Activated naive CD4-positive, alpha-beta T cell treated with anti-CD3 and anti-CD28 coated beads for 36 hours (primary cell): ENCODE measurements around the gene NEURL1. TPM values are rescaled to one million over a fixed set of nuclear protein-coding genes. Genes with fewer than 3 reads are reported as not detected.
A peak's percentile ranks its signal among the peaks of the same experiment; 100 is the strongest.

Source experiments
- CTCF ChIA-PET: fragments of 350-600 bp; sonication (Branson Sonifier 250); formaldehyde crosslinking; loops from one replicate; lab custom pipeline; 2021; ENCODE audit warnings: antibody characterized with exemption; lab: Charles Lee
- DNase-seq: peaks from one replicate; pipeline ENCODE4 v3.0.0-alpha.2; 2020
- H3K27ac Mint-ChIP-seq: one replicate; pipeline ENCODE4 v1.8.0; 2021; ENCODE audit warnings: mild to moderate bottlenecking, mixed read lengths
- H3K27me3 Mint-ChIP-seq: one replicate; pipeline ENCODE4 v1.8.0; 2021; ENCODE audit warnings: low read depth, mixed read lengths
- H3K36me3 Mint-ChIP-seq: one replicate; pipeline ENCODE4 v1.8.0; 2021; ENCODE audit warnings: low read depth, mixed read lengths
- H3K4me1 Mint-ChIP-seq: one replicate; pipeline ENCODE4 v1.8.0; 2021; ENCODE audit warnings: low read depth, mixed read lengths
- H3K4me3 Mint-ChIP-seq: one replicate; pipeline ENCODE4 v1.8.0; 2021; ENCODE audit warnings: mild to moderate bottlenecking, moderate library complexity, mixed read lengths
- H3K9me3 Mint-ChIP-seq: one replicate; pipeline ENCODE4 v1.8.0; 2021; ENCODE audit warnings: mixed read lengths
- intact Hi-C: fragments of 100-400 bp; cut with micrococcal nuclease; formaldehyde crosslinking; loops from one replicate; pipeline ENCODE4 v1.15.1; 2023
- total RNA-seq, 2 experiments: library from RNA; stranded (reverse); gene quantifications; one replicate each; pipeline ENCODE4 v1.2.3, GENCODE V29; 2021

The NEURL1 gene
- total RNA-seq, 2 experiments from 2014 or later: 1.3 to 1.6 TPM

DNA sequence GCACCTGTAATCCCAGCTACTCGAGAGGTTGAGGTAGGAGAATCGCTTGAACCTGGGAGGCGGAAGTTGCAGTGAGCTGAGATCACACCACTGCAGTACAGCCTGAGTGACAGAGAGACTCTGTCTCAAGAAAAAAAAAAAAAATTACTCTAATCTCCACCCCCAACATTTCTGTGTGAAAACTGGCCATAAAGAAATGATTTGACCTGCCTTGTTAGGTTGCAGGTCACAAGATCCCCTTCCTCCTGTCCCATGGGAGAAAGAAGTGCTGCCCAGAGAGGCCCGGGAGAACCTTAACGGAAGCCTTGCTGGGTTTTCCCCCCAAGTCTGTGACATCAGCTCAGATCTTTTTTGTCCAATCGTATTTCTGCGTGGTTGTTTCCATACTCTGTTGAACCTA, 26.1 kb upstream of the NEURL1 start:
- no peaks in the 10 kb centered on the region for H3K9me3 Mint-ChIP-seq
- no peak for DNase-seq
- H3K27ac Mint-ChIP-seq: no peak overlapping the region
- H3K4me1 Mint-ChIP-seq: peaks cover 16% of the 10 kb centered on the region
- intact Hi-C loops: no loop called here
- no peak overlapping the region for H3K4me3 Mint-ChIP-seq
- no peaks in the 10 kb centered on the region for H3K36me3 Mint-ChIP-seq
- CTCF ChIA-PET: interaction anchor here (1.0 kb wide), 1 partner anchor 53 kb away, joined by 3 read pairs; no protein-coding TSS in a partner anchor
- H3K27me3 Mint-ChIP-seq: no peaks in the 10 kb centered on the region

DNA sequence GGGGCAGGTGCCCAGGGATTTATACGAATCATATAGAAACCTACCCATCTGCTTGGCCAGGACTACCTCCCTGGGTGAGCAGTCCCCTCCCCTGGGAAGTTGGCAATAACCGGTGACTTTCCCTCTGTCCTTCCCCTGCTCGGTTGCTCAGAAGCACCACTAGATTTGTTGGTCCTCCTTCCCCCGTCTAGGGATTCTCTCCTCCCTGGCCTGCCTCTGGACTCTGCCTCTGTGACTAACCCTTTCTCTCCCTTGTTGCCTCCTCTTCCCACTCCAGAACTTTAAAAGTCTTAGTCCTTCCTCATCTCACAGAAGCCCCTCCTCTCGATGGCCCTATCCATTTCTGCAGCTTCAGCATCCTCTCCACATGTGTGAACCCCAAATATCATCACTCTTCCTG, 24.3 kb upstream of the NEURL1 start:
- Mint-ChIP-seq H3K4me1 (peaks cover 16% of the 10 kb centered on the region), H3K27ac (no peak overlapping the region), H3K27me3 (no peaks in the 10 kb centered on the region), H3K36me3 (no peaks in the 10 kb centered on the region), H3K4me3 (no peak overlapping the region), H3K9me3 (no peaks in the 10 kb centered on the region)
- CTCF ChIA-PET: no interaction called here
- intact Hi-C loops: no loop called here
- no peak for DNase-seq

GRCh38 chr10:103470761-103471653, 22.5 kb upstream of the NEURL1 start:
- H3K4me1 Mint-ChIP-seq: peaks cover 16% of the 10 kb centered on the region
- peak; percentile 76 for DNase-seq
- peak overlapping the region; percentile 13 for H3K27ac Mint-ChIP-seq
- no peaks in the 10 kb centered on the region for H3K36me3 Mint-ChIP-seq
- H3K27me3 Mint-ChIP-seq: no peaks in the 10 kb centered on the region
- intact Hi-C loops: loop anchor here (1.0 kb wide), 1 partner anchor 19 kb away; the partner anchor contains the start of gene CALHM2
- no peaks in the 10 kb centered on the region for H3K9me3 Mint-ChIP-seq
- CTCF ChIA-PET: interaction anchor here (0.5 kb wide), 1 partner anchor 98 kb away, joined by 4 read pairs; no protein-coding TSS in a partner anchor
- no peak overlapping the region for H3K4me3 Mint-ChIP-seq

- DNase-seq: no peak
- Mint-ChIP-seq H3K4me1 (peaks cover 16% of the 10 kb centered on the region), H3K27ac (no peak overlapping the region), H3K36me3 (no peaks in the 10 kb centered on the region), H3K4me3 (no peak overlapping the region), H3K27me3 (no peaks in the 10 kb centered on the region), H3K9me3 (no peaks in the 10 kb centered on the region)
- intact Hi-C loops: no loop called here
- CTCF ChIA-PET: interaction anchor here (1.1 to 1.5 kb wide), 3 partner anchors 11 to 71 kb away, joined by 3 to 7 read pairs (median 3); no protein-coding TSS in a partner anchor
These were observed 21.5 kb upstream of the NEURL1 start for GRCh38 chr10:103472005-103472404.

DNA sequence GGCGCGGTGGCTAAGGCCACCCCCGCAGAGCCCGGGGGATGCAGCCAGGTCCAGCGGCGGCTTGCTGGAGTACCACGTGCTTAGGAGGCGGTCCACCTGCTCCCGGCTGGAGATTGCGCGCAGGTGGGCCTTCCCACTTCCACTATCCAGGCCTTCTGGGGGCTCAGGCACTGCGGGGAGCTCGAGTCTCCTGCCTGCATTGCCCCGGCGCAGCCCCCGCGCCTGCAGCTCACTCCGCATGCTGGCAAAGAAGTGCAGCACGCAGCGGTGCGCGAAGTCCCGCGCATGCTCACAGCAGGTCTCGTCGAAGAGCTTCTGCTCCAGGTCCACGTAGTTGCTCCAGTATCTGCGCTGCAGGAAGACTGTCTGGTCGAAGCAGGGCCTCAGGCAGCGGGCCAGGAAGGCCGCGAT, 20.2 kb upstream of the NEURL1 start:
- CTCF ChIA-PET: interaction anchor here (1.1 to 1.5 kb wide), 3 partner anchors 10 to 69 kb away, joined by 3 to 7 read pairs (median 3); no protein-coding TSS in a partner anchor
- peaks cover 16% of the 10 kb centered on the region for H3K4me1 Mint-ChIP-seq
- intact Hi-C loops: no loop called here
- no peaks in the 10 kb centered on the region for H3K9me3 Mint-ChIP-seq
- no peaks in the 10 kb centered on the region for H3K36me3 Mint-ChIP-seq
- H3K27ac Mint-ChIP-seq: no peak overlapping the region
- H3K27me3 Mint-ChIP-seq: no peaks in the 10 kb centered on the region
- no peak for DNase-seq
- no peak overlapping the region for H3K4me3 Mint-ChIP-seq

DNA sequence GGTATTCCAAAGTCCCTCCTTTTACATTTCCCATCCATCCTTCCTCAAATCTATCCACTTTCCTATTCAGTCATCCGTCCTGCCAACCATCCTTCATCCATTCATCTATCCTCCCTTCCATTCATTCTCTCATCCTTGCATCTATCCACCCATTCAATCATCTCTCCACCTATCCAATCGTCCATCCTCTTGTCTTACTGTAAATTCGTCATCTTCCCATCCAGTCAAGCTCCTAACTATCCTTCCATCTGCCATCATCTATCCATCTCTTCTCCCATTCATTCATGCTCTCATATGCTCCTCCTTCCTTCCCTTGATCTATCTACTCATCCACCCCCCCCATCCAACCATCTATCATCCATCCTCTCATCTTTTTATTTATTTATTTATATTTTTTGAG, 19.4 kb upstream of the NEURL1 start:
- no peaks in the 10 kb centered on the region for H3K9me3 Mint-ChIP-seq
- peaks cover 16% of the 10 kb centered on the region for H3K4me1 Mint-ChIP-seq
- no peak overlapping the region for H3K4me3 Mint-ChIP-seq
- H3K36me3 Mint-ChIP-seq: no peaks in the 10 kb centered on the region
- DNase-seq: no peak
- no peaks in the 10 kb centered on the region for H3K27me3 Mint-ChIP-seq
- intact Hi-C loops: no loop called here
- H3K27ac Mint-ChIP-seq: no peak overlapping the region
- CTCF ChIA-PET: interaction anchor here (2.1 kb wide), 1 partner anchor 12 kb away, joined by 12 read pairs; no protein-coding TSS in a partner anchor

DNA sequence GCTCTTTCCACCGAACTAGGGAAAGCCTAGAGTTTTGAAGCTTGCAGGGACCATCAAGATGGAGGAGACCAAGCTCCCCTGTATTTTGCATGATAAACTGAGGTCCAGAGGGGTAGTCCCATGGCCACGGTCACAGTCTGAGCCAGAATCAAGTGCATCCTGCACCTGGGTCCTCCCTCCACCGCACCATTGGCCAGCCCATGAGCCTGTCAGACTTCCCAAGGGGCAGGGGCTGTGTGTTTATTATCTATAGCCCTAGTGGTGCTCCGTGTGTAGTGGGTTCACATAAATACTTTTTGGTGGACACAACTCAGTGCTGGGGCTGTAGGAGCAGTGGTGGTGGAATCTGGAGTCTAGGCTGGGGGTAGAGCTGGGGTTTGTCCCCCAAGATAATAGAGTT, 18.1 kb upstream of the NEURL1 start:
- Mint-ChIP-seq H3K36me3 (no peaks in the 10 kb centered on the region), H3K27ac (no peak overlapping the region), H3K9me3 (no peaks in the 10 kb centered on the region), H3K27me3 (no peaks in the 10 kb centered on the region), H3K4me3 (no peak overlapping the region), H3K4me1 (peaks cover 16% of the 10 kb centered on the region)
- intact Hi-C loops: no loop called here
- CTCF ChIA-PET: interaction anchor here (0.8 to 2.1 kb wide), 5 partner anchors 10 to 120 kb away, joined by 3 to 12 read pairs (median 3); partner anchors contain the start of gene NEURL1
- no peak for DNase-seq

DNA sequence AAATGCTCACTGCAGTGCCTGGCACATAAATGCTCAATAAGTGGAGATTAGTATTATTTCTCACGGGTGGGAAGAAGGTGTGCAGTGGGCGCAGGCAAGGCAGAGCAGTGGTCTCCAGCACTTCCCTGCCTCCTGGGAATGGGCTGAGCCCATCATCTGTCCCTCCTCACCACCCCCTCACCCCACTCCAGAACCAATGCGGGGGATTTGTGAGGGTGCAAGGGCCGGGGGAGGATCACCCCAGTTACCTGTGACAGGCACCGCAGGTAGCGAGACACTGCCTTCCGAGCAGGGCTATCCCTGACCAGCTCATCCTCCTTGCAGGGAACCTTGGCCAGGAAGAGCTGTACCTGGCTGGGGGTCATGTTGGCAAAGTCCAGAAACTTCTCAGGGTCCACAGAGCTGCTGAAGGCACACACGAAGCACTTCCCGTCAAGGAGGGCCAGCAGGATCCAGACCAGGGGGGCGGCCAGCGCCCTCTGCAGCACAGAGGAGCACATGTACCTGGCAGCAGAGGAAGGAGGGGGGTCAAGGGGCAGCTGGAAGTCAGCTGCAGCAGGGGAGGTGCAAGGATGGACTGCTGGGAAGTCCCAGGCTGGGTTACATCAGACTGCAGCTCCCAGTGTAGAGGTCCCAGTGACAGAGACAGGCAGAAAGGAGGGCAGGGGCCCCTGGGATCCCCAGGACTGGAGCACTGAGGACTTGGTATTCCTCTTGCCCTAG, 17.3 kb upstream of the NEURL1 start:
- no peak overlapping the region for H3K27ac Mint-ChIP-seq
- no peaks in the 10 kb centered on the region for H3K36me3 Mint-ChIP-seq
- no peaks in the 10 kb centered on the region for H3K9me3 Mint-ChIP-seq
- CTCF ChIA-PET: interaction anchor here (0.6 to 2.1 kb wide), 5 partner anchors 10 to 600 kb away, joined by 3 to 12 read pairs (median 4); partner anchors contain the start of gene CALHM2
- no peaks in the 10 kb centered on the region for H3K27me3 Mint-ChIP-seq
- intact Hi-C loops: no loop called here
- DNase-seq: peak; percentile 42
- H3K4me3 Mint-ChIP-seq: no peak overlapping the region
- peaks cover 9% of the 10 kb centered on the region for H3K4me1 Mint-ChIP-seq

DNA sequence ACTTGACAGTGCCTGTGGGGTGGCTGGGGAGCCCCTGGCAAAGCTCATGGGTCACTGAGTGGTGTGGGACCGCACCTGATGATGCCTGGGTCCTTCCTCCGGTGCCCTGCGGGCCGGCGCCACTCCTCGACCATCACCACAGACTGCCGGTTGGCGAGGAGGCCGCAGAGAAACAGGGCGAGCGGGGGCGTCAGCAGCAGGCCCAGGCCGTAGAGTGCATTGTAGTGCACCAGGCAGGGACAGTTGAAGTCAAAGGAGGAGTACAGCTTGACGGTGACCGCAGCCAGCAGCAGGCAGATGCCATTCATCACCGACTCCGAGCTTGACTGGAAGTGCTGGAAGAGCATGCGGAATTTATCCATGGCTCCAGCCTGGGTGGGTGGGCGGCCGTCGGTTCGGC, 14.8 kb upstream of the NEURL1 start:
- intact Hi-C loops: no loop called here
- CTCF ChIA-PET: no interaction called here
- no peak overlapping the region for H3K27ac Mint-ChIP-seq

DNA sequence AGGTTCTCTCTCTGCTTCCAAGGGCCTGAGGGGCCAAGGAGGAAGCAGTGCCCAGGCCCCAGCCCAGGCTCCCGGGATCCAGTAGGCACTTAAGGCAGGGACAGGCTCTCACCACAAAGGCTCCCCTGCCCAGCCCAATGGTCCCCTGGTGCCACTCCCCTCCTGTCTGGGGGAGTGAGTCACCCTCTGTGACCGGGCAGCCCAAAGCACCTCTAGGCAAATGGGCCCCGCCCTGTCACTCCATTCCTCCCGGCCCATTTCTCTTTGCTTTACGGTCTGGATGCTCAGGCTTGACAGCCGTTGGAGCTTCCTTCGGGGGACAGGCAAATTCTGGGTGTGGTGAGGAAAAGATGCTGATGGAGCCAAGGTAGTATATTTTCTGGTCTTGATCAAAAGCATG, 14.4 kb upstream of the NEURL1 start, which contains the start of gene CALHM3:
TSS of gene CALHM3 (minus strand) at position 106 of the 400 bp plus-strand sequence. CDS start 208 bp downstream, outside the sequence.
- Mint-ChIP-seq H3K9me3 (no peaks in the 10 kb centered on the region), H3K4me1 (no peaks in the 10 kb centered on the region), H3K27me3 (no peaks in the 10 kb centered on the region), H3K36me3 (no peaks in the 10 kb centered on the region), H3K4me3 (no peak within 1 kb of the TSS), H3K27ac (no peak within 1 kb of the TSS)
- intact Hi-C loops: no loop called here
- CTCF ChIA-PET: no interaction called here
- DNase-seq: no peak

More for the DNA sequence above, 14.8 kb upstream of the NEURL1 start:
- Mint-ChIP-seq H3K36me3 (no peaks in the 10 kb centered on the region), H3K4me3 (no peak overlapping the region), H3K4me1 (no peaks in the 10 kb centered on the region), H3K9me3 (no peaks in the 10 kb centered on the region), H3K27me3 (no peaks in the 10 kb centered on the region)
- DNase-seq: no peak

DNA sequence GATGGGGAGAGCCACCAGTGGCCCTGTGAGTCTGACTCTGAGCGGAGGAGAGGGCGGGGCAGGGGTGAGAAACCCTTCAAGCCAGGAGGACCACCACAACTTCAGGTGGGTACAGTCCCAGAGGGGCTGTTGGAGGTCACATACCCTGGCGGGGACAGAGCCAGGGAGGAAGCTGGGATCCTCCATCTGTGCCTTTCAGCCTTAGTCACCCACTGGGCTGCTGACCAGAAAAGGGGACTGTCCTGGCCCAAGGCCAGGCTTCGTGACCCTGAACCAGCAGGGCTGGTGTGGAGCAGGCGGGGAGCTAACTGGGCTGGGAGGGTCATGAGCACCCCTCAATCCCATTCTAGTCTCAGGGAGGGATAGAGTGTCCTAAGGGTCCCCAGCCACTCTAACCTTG, 13.0 kb upstream of the NEURL1 start:
- Mint-ChIP-seq H3K4me1 (no peaks in the 10 kb centered on the region), H3K36me3 (no peaks in the 10 kb centered on the region), H3K9me3 (no peaks in the 10 kb centered on the region), H3K4me3 (no peak overlapping the region), H3K27ac (no peak overlapping the region), H3K27me3 (no peaks in the 10 kb centered on the region)
- CTCF ChIA-PET: interaction anchor here (1.1 to 1.4 kb wide), 2 partner anchors 16 to 64 kb away, joined by 5 read pairs; no protein-coding TSS in a partner anchor
- DNase-seq: no peak
- intact Hi-C loops: loop anchor here (10.0 kb wide), 2 partner anchors 236 to 646 kb away; partner anchors contain the start of genes CYP17A1 and RPEL1
